HepG2 (cell line): ENCODE measurements around the gene EEF1AKMT1. TPM values are rescaled to one million over a fixed set of nuclear protein-coding genes. Genes with fewer than 3 reads are reported as not detected.
A peak's percentile ranks its signal among the peaks of the same experiment; 100 is the strongest.

Source experiments
- ATAC-seq: fragments of 200-7000 bp; cut with Tn5 transposase; 3 replicates; pipeline ENCODE4 v1.9.1; 2020; ENCODE audit warnings: mild to moderate bottlenecking, moderate library complexity
- BruUV-seq: library from RNA; stranded (reverse); fragments of 400-500 nt; replicated peaks from 2 replicates; lab custom pipeline; 2021; lab: Mats Ljungman, UMichigan
- CTCF ChIA-PET: fragments of 300-600 bp; formaldehyde crosslinking; extraction: SDS; loops from one replicate; lab custom pipeline; 2021; ENCODE audit warnings: low total read pairs, inconsistent platforms, low intra/inter-chr PET ratio; lab: Yijun Ruan, JAX
- POLR2A ChIA-PET: fragments of 350-600 bp; sonication (Branson Sonifier 250); formaldehyde crosslinking; loops from one replicate; lab custom pipeline; 2020; ENCODE audit warnings: antibody characterized with exemption, inconsistent platforms; lab: Yijun Ruan, JAX
- DNase-seq: peaks from one replicate; pipeline ENCODE4 v3.0.0-alpha.2; 2015; ENCODE audit warnings: low spot score
- FAIRE-seq: peaks from 3 replicates; lab custom pipeline; 2011; peaks lifted over from hg19 to GRCh38; lab: Jason Lieb, UNC
- H2AFZ ChIP-seq: one replicate; pipeline ENCODE4 v1.6.1; 2011; ENCODE audit warnings: low read length, inconsistent platforms
- H3K27ac ChIP-seq: fragments of 300-600 bp; 3 replicates; pipeline ENCODE4 v1.8.0; 2011; ENCODE audit warnings: mixed run types, mild to moderate bottlenecking, mixed read lengths, low read length, inconsistent platforms; ENCODE audit not compliant: insufficient read depth; ENCODE audit errors: extremely low read length
- H3K27me3 ChIP-seq, 2 experiments: fragments of 200-600 bp in 1 of 2; 2 replicates in 1 of 2; 3 replicates in 1 of 2; pipeline versions ENCODE4 v1.6.0 to v1.8.0; 2011; ENCODE audit warnings: low read length in 2 of 2, mild to moderate bottlenecking in 2 of 2, moderate library complexity in 2 of 2, inconsistent platforms in 1 of 2; ENCODE audit not compliant: insufficient read depth in 2 of 2, control insufficient read depth in 1 of 2
- H3K36me3 ChIP-seq, 2 experiments: fragments of 200-600 bp in 1 of 2; replicated peaks in 1 of 2; 2 replicates in 1 of 2; 3 replicates in 1 of 2; pipeline versions ENCODE4 v1.5.1 to v1.8.0; 2011; ENCODE audit warnings: low read length in 2 of 2, inconsistent platforms in 1 of 2; ENCODE audit not compliant: insufficient read depth in 2 of 2, control insufficient read depth in 1 of 2
- H3K4me1 ChIP-seq: 2 replicates; pipeline ENCODE4 v1.5.1; 2012; ENCODE audit warnings: low read length, inconsistent platforms; ENCODE audit not compliant: insufficient read depth
- H3K4me2 ChIP-seq: 2 replicates; pipeline ENCODE4 v1.6.0; 2011; ENCODE audit warnings: low read depth, low read length, inconsistent platforms
- H3K4me3 ChIP-seq, 3 experiments: fragments of 200-600 bp in 1 of 3; sonication (generic), shearing (Covaris generic) in 1 of 3; replicated peaks in 1 of 3; 2 replicates each; pipeline ENCODE4 v1.5.1; 2011 to 2016; ENCODE audit warnings: low read length in 3 of 3, inconsistent platforms in 2 of 3, low read depth in 2 of 3, mild to moderate bottlenecking in 2 of 3, control low read depth in 1 of 3, mixed read lengths in 1 of 3; ENCODE audit not compliant: insufficient read depth in 1 of 3
- H3K79me2 ChIP-seq: one replicate; pipeline ENCODE4 v1.6.1; 2011; ENCODE audit warnings: low read length, inconsistent platforms; ENCODE audit not compliant: insufficient read depth
- H3K9ac ChIP-seq: 2 replicates; pipeline ENCODE4 v1.6.0; 2011; ENCODE audit warnings: mild to moderate bottlenecking, low read depth, low read length, inconsistent platforms; ENCODE audit not compliant: insufficient read depth
- H3K9me3 ChIP-seq: 2 replicates; pipeline ENCODE4 v1.5.1; 2012; ENCODE audit warnings: mild to moderate bottlenecking, low read length
- H4K20me1 ChIP-seq: 2 replicates; pipeline ENCODE4 v1.6.0; 2011; ENCODE audit warnings: inconsistent platforms, mild to moderate bottlenecking, low read length, moderate library complexity; ENCODE audit not compliant: insufficient read depth
- ARNT ChIP-seq: fragments of 450-650 bp; IDR thresholded peaks from 2 replicates; pipeline ENCODE4 v1.6.1; 2017
- BHLHE40 ChIP-seq: IDR thresholded peaks from 2 replicates; pipeline ENCODE4 v1.6.1; 2011; ENCODE audit warnings: low read length, improper control_type of control experiment
- ELF3 ChIP-seq: IDR thresholded peaks from 2 replicates; pipeline ENCODE4 v1.6.1; 2016; ENCODE audit warnings: missing genetic modification reagents, missing compliant biosample characterization
- GPBP1L1 ChIP-seq: sonication (generic); formaldehyde crosslinking; IDR thresholded peaks from 2 replicates; pipeline ENCODE4 v1.5.0; 2020; ENCODE audit warnings: mild to moderate bottlenecking, missing genetic modification reagents
- HDAC6 ChIP-seq: fragments of 200-600 bp; sonication (generic); IDR thresholded peaks from 2 replicates; pipeline ENCODE4 v1.7.0; 2017; ENCODE audit warnings: mild to moderate bottlenecking, antibody characterized with exemption, low read length, low read depth
- KDM3A ChIP-seq: IDR thresholded peaks from 2 replicates; pipeline ENCODE4 v1.6.1; 2018; ENCODE audit warnings: low read depth, missing compliant biosample characterization
- KLF9 ChIP-seq: IDR thresholded peaks from 2 replicates; pipeline ENCODE4 v1.6.1; 2016; ENCODE audit warnings: low read depth
- MED13 ChIP-seq: sonication (generic); formaldehyde crosslinking; IDR thresholded peaks from 2 replicates; pipeline ENCODE4 v1.5.0; 2020; ENCODE audit warnings: missing genetic modification reagents
- PTBP1 ChIP-seq: fragments of 200-400 bp; formaldehyde crosslinking; IDR thresholded peaks from 2 replicates; pipeline ENCODE4 v1.6.1; 2018; ENCODE audit warnings: low read length, low read depth; ENCODE audit not compliant: poor library complexity, severe bottlenecking
- SP4 ChIP-seq: sonication (generic); formaldehyde crosslinking; IDR thresholded peaks from 2 replicates; pipeline ENCODE4 v1.8.1; 2023; ENCODE audit warnings: mild to moderate bottlenecking, missing genetic modification reagents
- SRSF1 ChIP-seq: fragments of 200-400 bp; formaldehyde crosslinking; optimal IDR thresholded peaks from 2 replicates; pipeline ENCODE3; 2017; ENCODE audit warnings: mild to moderate bottlenecking, low read depth, low read length, moderate library complexity
- TGIF2 ChIP-seq: IDR thresholded peaks from 2 replicates; pipeline ENCODE4 v1.6.1; 2016; ENCODE audit warnings: control low read depth, missing compliant biosample characterization
- ZMAT3 ChIP-seq: sonication (generic); formaldehyde crosslinking; conservative IDR thresholded peaks from 2 replicates; pipeline ENCODE4 v1.7.0; 2021; ENCODE audit warnings: missing genetic modification reagents
- ZNF546 ChIP-seq: sonication (generic); formaldehyde crosslinking; conservative IDR thresholded peaks from 2 replicates; pipeline ENCODE4 v1.8.1; 2023; ENCODE audit warnings: mild to moderate bottlenecking, missing genetic modification reagents
- ZNF563 ChIP-seq: sonication (generic); formaldehyde crosslinking; IDR thresholded peaks from 2 replicates; pipeline ENCODE4 v1.8.0; 2022; ENCODE audit warnings: mild to moderate bottlenecking, moderate library complexity, missing genetic modification reagents
- ZNF749 ChIP-seq: sonication (generic); formaldehyde crosslinking; IDR thresholded peaks from 2 replicates; pipeline ENCODE4 v1.8.0; 2022; ENCODE audit warnings: mild to moderate bottlenecking, missing genetic modification reagents, moderate library complexity, borderline replicate concordance
- WGBS: methylation state at CpG from one replicate; pipeline ENCODE4 v1.1.6; 2017; ENCODE audit warnings: low lambda C conversion rate; 5-methylcytosine and 5-hydroxymethylcytosine counted together
- in situ Hi-C: cut with HindIII; loops from 2 replicates; pipeline ENCODE4 v1.10.0; 2017; ENCODE audit warnings: low pct_unique_long_range_greater_than_20kb; ENCODE audit not compliant: extremely low pct_ligation_motif_present
- intact Hi-C: fragments of 100-400 bp; cut with micrococcal nuclease; formaldehyde crosslinking; loops from one replicate; pipeline ENCODE4 v1.10.0; 2022; ENCODE audit not compliant: unreplicated experiment
- polyA plus RNA-seq, 8 experiments: library from polyadenylated mRNA; depleted of rRNA in 3 of 8; stranded (reverse) in 7 of 8; unstranded in 1 of 8; fragments of >200 nt; fragmentation: Illumina TruSeq in 4 of 8; extraction: Trizol in 4 of 8; gene quantifications; 2 replicates each; pipeline versions ENCODE4 v1.2.1 to v1.2.3, GENCODE V29; 2011 to 2016; ENCODE audit warnings: low read depth in 4 of 8, missing spikeins in 1 of 8, mixed read lengths in 1 of 8; ENCODE audit not compliant: insufficient read depth in 1 of 8
- total RNA-seq, 5 experiments: library from RNA; depleted of rRNA; stranded (reverse); fragments of >200 nt; fragmentation: Illumina TruSeq; extraction: Trizol; gene quantifications; 2 replicates each; pipeline ENCODE4 v1.2.3, GENCODE V29; 2016; ENCODE audit warnings: low read depth in 1 of 5

The EEF1AKMT1 gene
- total and polyA plus RNA-seq, 2 of the 13 experiments (the other 11 are each of a cell fraction or from before 2014, with no cell fraction given) = 6.0 to 16.1 TPM

DNA sequence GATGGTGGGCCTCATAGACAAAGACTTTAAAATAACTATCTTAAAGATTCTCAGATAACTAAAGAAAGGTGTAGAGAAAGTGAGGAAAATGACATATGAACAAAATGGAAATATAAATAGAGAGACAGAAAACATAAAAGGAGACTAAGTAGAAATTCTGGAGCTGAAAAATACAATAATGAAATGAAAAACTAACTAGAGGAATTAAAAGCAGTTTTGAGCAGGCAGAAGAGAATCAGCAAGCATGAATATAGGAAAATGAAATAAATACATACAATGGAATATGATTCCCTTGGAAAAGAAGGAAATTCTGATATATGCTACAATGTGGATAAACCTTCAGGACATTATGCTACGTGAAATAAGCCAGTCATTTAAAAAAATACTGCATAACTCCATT is 3.9 kb downstream of the EEF1AKMT1 start:
- H3K36me3 ChIP-seq = no peaks in the 10 kb centered on the region
- H3K4me3 ChIP-seq = no peak overlapping the region
- ChIA-PET POLR2A (no interaction called here), CTCF (no interaction called here)
- DNase-seq (no peak), ATAC-seq (no peak), FAIRE-seq (no peak)
- H3K9me3 ChIP-seq = no peaks in the 10 kb centered on the region; the same call in 1 of the 2 replicates
- H3K79me2 ChIP-seq = peaks cover 14% of the 10 kb centered on the region
- TF ChIP-seq TGIF2 = no peak
- TF ChIP-seq ZMAT3 = no peak
- TF ChIP-seq BHLHE40 = no peak
- no peak for TF ChIP-seq ELF3 (CRISPR knock-in tag)
- TF ChIP-seq SP4 (CRISPR knock-in tag) = no peak
- TF ChIP-seq ZNF546 (CRISPR knock-in tag) = no peak
- TF ChIP-seq HDAC6 = no peak
- WGBS = 94% methylated on average over 1 of the region's 1 CpG
- no TSS peak for BruUV-seq
- peaks cover 41% of the 10 kb centered on the region for H3K4me1 ChIP-seq
- in situ Hi-C loops (no loop called here), intact Hi-C loops (loop anchor here (5.0 kb wide), 1 partner anchor 273 kb away; no protein-coding TSS in a partner anchor)
- H4K20me1 ChIP-seq = no peaks in the 10 kb centered on the region
- no peak overlapping the region for H3K27ac ChIP-seq
- no peak overlapping the region for H3K4me2 ChIP-seq
- no peak overlapping the region for H3K9ac ChIP-seq
- H2AFZ ChIP-seq = no peak overlapping the region
- no peaks in the 10 kb centered on the region for H3K27me3 ChIP-seq

GRCh38 chr13:20769091-20769490 is 4.7 kb downstream of the EEF1AKMT1 start:
- Histone ChIP-seq H2AFZ (no peak overlapping the region), H3K9me3 (no peaks in the 10 kb centered on the region; the same call in 1 of the 2 replicates), H3K36me3 (no peaks in the 10 kb centered on the region), H3K4me3 (no peak overlapping the region), H3K27ac (no peak overlapping the region), H3K79me2 (peaks cover 14% of the 10 kb centered on the region), H3K27me3 (no peaks in the 10 kb centered on the region), H3K4me1 (peaks cover 41% of the 10 kb centered on the region), H4K20me1 (no peaks in the 10 kb centered on the region), H3K9ac (no peak overlapping the region), H3K4me2 (0 out of 2 replicates have a peak overlapping the region, but pooled peaks have one; percentile 5)
- 49% methylated on average over 2 of the region's 2 CpGs for WGBS
- DNase-seq (no peak), ATAC-seq (no peak), FAIRE-seq (no peak)
- ChIA-PET POLR2A (no interaction called here), CTCF (no interaction called here)
- BruUV-seq = no TSS peak
- in situ Hi-C loops = no loop called here
- intact Hi-C loops = no loop called here
- no peak for TF ChIP-seq ZNF563 (CRISPR knock-in tag)
- no peak for TF ChIP-seq SRSF1
- TF ChIP-seq PTBP1 = no peak
- no peak for TF ChIP-seq MED13 (CRISPR knock-in tag)
- TF ChIP-seq TGIF2 = no peak
- TF ChIP-seq ARNT = no peak
- no peak for TF ChIP-seq KLF9
- TF ChIP-seq KDM3A = no peak
- no peak for TF ChIP-seq GPBP1L1 (CRISPR knock-in tag)
- TF ChIP-seq ZNF749 (CRISPR knock-in tag) = no peak
